Effector memory CD4-positive, alpha-beta T cell (primary cell): ENCODE measurements around the gene ACER3.
A peak's percentile ranks its signal among the peaks of the same experiment; 100 is the strongest.
"Not testable (repeated sequence)": the region's sequence is repeated elsewhere in the genome, so short reads cannot be mapped to it uniquely, and the experiment has no call there.

Experiments used
- DNase-seq, 3 donors: peaks; one replicate each; pipeline ENCODE4 v3.0.0-alpha.2; 2020
- H3K27ac ChIP-seq: 2 replicates; pipeline ENCODE4 v1.7.0; 2013; ENCODE audit warnings: mild to moderate bottlenecking, low read length, moderate library complexity; ENCODE audit not compliant: insufficient read depth, poor library complexity, severe bottlenecking
- H3K27me3 ChIP-seq: replicated peaks from 2 replicates; pipeline ENCODE4 v1.7.0; 2013; ENCODE audit warnings: mild to moderate bottlenecking, low read length; ENCODE audit not compliant: insufficient read depth, control insufficient read depth, poor library complexity, severe bottlenecking
- H3K36me3 ChIP-seq: 2 replicates; pipeline ENCODE4 v1.7.0; 2013; ENCODE audit warnings: mild to moderate bottlenecking, low read length, moderate library complexity; ENCODE audit not compliant: control insufficient read depth, insufficient read depth
- H3K4me1 ChIP-seq: 2 replicates; pipeline ENCODE4 v1.7.0; 2013; ENCODE audit warnings: low read length, mild to moderate bottlenecking; ENCODE audit not compliant: control insufficient read depth, insufficient read depth, poor library complexity, severe bottlenecking
- H3K4me3 ChIP-seq: 2 replicates; pipeline ENCODE4 v1.7.0; 2013; ENCODE audit warnings: low read length, low read depth, mild to moderate bottlenecking; ENCODE audit not compliant: insufficient read depth, poor library complexity, severe bottlenecking
- H3K9me3 ChIP-seq: 2 replicates; pipeline ENCODE4 v1.7.0; 2013; ENCODE audit warnings: mild to moderate bottlenecking, low read length, moderate library complexity; ENCODE audit not compliant: control insufficient read depth

The ACER3 gene

GRCh38 chr11:77059806-77060205, 199.1 kb downstream of the ACER3 start:
- no peak for DNase-seq
- Histone ChIP-seq H3K4me3 (no peak overlapping the region), H3K27me3 (no peaks in the 10 kb centered on the region), H3K9me3 (peaks cover 5% of the 10 kb centered on the region), H3K4me1 (no peaks in the 10 kb centered on the region), H3K36me3 (no peaks in the 10 kb centered on the region), H3K27ac (no peak overlapping the region)

- Histone ChIP-seq H3K4me1 (no peaks in the 10 kb centered on the region), H3K9me3 (peaks cover 5% of the 10 kb centered on the region), H3K4me3 (no peak overlapping the region), H3K27ac (no peak overlapping the region), H3K27me3 (no peaks in the 10 kb centered on the region), H3K36me3 (no peaks in the 10 kb centered on the region)
- DNase-seq: no peak
Observed at GRCh38 chr11:77060234-77060633, 199.5 kb downstream of the ACER3 start.

- H3K27ac ChIP-seq, H3K4me3 ChIP-seq: not testable (repeated sequence)
Observed at GRCh38 chr11:77061258-77061657, 200.5 kb downstream of the ACER3 start.

GRCh38 chr11:77062924-77063323, 202.2 kb downstream of the ACER3 start:
- Histone ChIP-seq H3K27me3 (no peaks in the 10 kb centered on the region), H3K4me1 (peaks cover 10% of the 10 kb centered on the region), H3K36me3 (no peaks in the 10 kb centered on the region), H3K4me3 (no peak overlapping the region), H3K9me3 (no peaks in the 10 kb centered on the region), H3K27ac (no peak overlapping the region)
- no peak for DNase-seq

More at GRCh38 chr11:77061258-77061657, 200.5 kb downstream of the ACER3 start:
- not testable (repeated sequence) for DNase-seq, H3K36me3 ChIP-seq, H3K4me1 ChIP-seq, H3K27me3 ChIP-seq, H3K9me3 ChIP-seq

GRCh38 chr11:77063407-77063806, 202.7 kb downstream of the ACER3 start:
- H3K4me1 ChIP-seq: peaks cover 10% of the 10 kb centered on the region
- H3K27me3 ChIP-seq: no peaks in the 10 kb centered on the region
- DNase-seq: no peak
- no peak overlapping the region for H3K27ac ChIP-seq
- no peak overlapping the region for H3K4me3 ChIP-seq
- no peaks in the 10 kb centered on the region for H3K9me3 ChIP-seq
- H3K36me3 ChIP-seq: no peaks in the 10 kb centered on the region

- H3K36me3 ChIP-seq: no peaks in the 10 kb centered on the region
- no peak overlapping the region for H3K27ac ChIP-seq
- peaks cover 10% of the 10 kb centered on the region for H3K4me1 ChIP-seq
- DNase-seq: no peak
- H3K4me3 ChIP-seq: no peak overlapping the region
- H3K27me3 ChIP-seq: no peaks in the 10 kb centered on the region
- H3K9me3 ChIP-seq: no peaks in the 10 kb centered on the region
Observed at GRCh38 chr11:77063861-77064260, 203.1 kb downstream of the ACER3 start.

GRCh38 chr11:77064648-77065217, 204.0 kb downstream of the ACER3 start:
- Histone ChIP-seq H3K36me3 (no peaks in the 10 kb centered on the region), H3K9me3 (no peaks in the 10 kb centered on the region), H3K27ac (no peak overlapping the region), H3K27me3 (no peaks in the 10 kb centered on the region), H3K4me1 (peaks cover 10% of the 10 kb centered on the region), H3K4me3 (no peak overlapping the region)
- DNase-seq: no peak

GRCh38 chr11:77065878-77066228, 205.1 kb downstream of the ACER3 start:
- Histone ChIP-seq H3K27me3 (no peaks in the 10 kb centered on the region), H3K9me3 (no peaks in the 10 kb centered on the region), H3K4me3 (peak overlapping the region; percentile 72), H3K27ac (no peak overlapping the region), H3K4me1 (peaks cover 10% of the 10 kb centered on the region), H3K36me3 (no peaks in the 10 kb centered on the region)
- no peak for DNase-seq

- peak; percentile 78 to 80 (median 78) for DNase-seq
- no peaks in the 10 kb centered on the region for H3K9me3 ChIP-seq
- H3K4me3 ChIP-seq: peak within 1 kb of the TSS; percentile 72
- peaks cover 10% of the 10 kb centered on the region for H3K4me1 ChIP-seq
- H3K36me3 ChIP-seq: no peaks in the 10 kb centered on the region
- H3K27ac ChIP-seq: peak within 1 kb of the TSS; percentile 51
- H3K27me3 ChIP-seq: no peaks in the 10 kb centered on the region
Observed at GRCh38 chr11:77066229-77067042, 205.7 kb downstream of the ACER3 start, which contains the start of gene CAPN5. Gene CAPN5, plus strand, starts transcription at chr11:77066971. Its CDS starts 17,916 bp downstream, at chr11:77084887.

GRCh38 chr11:77067861-77068443, 207.2 kb downstream of the ACER3 start:
- Histone ChIP-seq H3K4me1 (peaks cover 10% of the 10 kb centered on the region), H3K27me3 (no peaks in the 10 kb centered on the region), H3K27ac (no peak overlapping the region), H3K36me3 (no peaks in the 10 kb centered on the region), H3K9me3 (no peaks in the 10 kb centered on the region), H3K4me3 (no peak overlapping the region)
- no peak for DNase-seq
